DMS53 (cell line): ENCODE measurements around the gene OR11H6.
"Not testable (repeated sequence)": the region's sequence is repeated elsewhere in the genome, so short reads cannot be mapped to it uniquely, and the experiment has no call there.

Experiments used
- DNase-seq: peaks from one replicate; lab custom pipeline; 2025; lab: John Stamatoyannopoulos, UW

Gene OR11H6

GRCh38 chr14:20264361-20264760 is 40.9 kb downstream of the OR11H6 start:
- not testable (repeated sequence) for DNase-seq

GRCh38 chr14:20274062-20274461 is 50.6 kb downstream of the OR11H6 start:
- no peak for DNase-seq
